HUES48 (cell line): ENCODE measurements around the gene HDAC4.

ENCODE experiments used
- H3K27ac ChIP-seq: one replicate; pipeline ENCODE4 v1.7.0; 2013; ENCODE audit warnings: low read depth, low read length, inconsistent platforms
- H3K27me3 ChIP-seq: 2 replicates; pipeline ENCODE4 v1.6.1; 2013; ENCODE audit warnings: mild to moderate bottlenecking, low read length; ENCODE audit not compliant: control insufficient read depth, insufficient read depth
- H3K36me3 ChIP-seq: 2 replicates; pipeline ENCODE4 v1.6.1; 2013; ENCODE audit warnings: low read length; ENCODE audit not compliant: control insufficient read depth, insufficient read depth
- H3K4me1 ChIP-seq: 2 replicates; pipeline ENCODE4 v1.6.1; 2013; ENCODE audit warnings: mild to moderate bottlenecking, low read length; ENCODE audit not compliant: control insufficient read depth, insufficient read depth
- H3K4me3 ChIP-seq: 2 replicates; pipeline ENCODE4 v1.5.1; 2013; ENCODE audit warnings: mild to moderate bottlenecking, low read depth, low read length
- H3K9ac ChIP-seq: 2 replicates; pipeline ENCODE4 v1.6.1; 2013; ENCODE audit warnings: mild to moderate bottlenecking, low read depth, low read length, moderate library complexity
- H3K9me3 ChIP-seq: 2 replicates; pipeline ENCODE4 v1.6.1; 2013; ENCODE audit warnings: low read length; ENCODE audit not compliant: control insufficient read depth, insufficient read depth

The HDAC4 gene

DNA sequence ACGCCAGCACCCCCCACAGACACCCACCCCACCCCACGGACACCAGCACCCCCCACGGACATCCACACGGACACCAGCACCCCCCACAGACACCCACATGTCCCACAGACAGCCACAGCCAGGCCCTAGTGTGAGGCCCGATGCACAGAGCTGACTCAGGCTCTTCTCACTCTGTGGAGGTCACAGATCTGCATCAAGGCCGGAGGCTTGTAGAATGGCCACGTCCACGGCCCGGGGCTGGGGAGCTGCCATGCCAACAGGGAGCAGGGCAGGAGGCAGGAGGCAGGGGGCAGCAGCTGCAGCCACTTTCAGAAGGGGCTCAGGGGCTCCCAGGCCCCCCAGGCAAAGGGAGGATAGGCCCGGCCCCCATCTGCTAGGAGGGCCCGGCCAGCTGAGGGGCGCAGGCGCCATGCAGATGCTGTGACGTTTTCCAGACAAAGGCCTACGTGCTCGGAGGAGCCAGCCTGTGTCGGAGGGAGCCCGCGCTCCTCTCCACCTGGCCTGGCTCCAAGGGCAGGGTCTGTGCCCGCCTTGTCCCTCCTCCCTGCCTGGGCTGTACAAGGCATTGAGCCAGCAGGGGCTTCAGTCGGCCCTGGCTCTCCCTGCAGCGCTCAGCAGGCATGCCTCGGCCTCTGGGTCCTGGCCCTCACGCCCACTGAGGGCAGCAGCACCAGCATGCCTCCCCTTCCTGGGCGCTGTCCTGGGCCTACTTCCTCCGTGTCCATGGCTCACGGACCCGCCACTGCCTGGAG lies 304.0 kb downstream of the HDAC4 start:
- no peaks in the 10 kb centered on the region for H3K27me3 ChIP-seq
- H3K36me3 ChIP-seq, result peaks cover 19% of the 10 kb centered on the region
- no peaks in the 10 kb centered on the region for H3K9me3 ChIP-seq
- H3K9ac ChIP-seq, result no peak overlapping the region
- H3K4me1 ChIP-seq, result no peaks in the 10 kb centered on the region
- no peak overlapping the region for H3K27ac ChIP-seq
- no peak overlapping the region for H3K4me3 ChIP-seq

DNA sequence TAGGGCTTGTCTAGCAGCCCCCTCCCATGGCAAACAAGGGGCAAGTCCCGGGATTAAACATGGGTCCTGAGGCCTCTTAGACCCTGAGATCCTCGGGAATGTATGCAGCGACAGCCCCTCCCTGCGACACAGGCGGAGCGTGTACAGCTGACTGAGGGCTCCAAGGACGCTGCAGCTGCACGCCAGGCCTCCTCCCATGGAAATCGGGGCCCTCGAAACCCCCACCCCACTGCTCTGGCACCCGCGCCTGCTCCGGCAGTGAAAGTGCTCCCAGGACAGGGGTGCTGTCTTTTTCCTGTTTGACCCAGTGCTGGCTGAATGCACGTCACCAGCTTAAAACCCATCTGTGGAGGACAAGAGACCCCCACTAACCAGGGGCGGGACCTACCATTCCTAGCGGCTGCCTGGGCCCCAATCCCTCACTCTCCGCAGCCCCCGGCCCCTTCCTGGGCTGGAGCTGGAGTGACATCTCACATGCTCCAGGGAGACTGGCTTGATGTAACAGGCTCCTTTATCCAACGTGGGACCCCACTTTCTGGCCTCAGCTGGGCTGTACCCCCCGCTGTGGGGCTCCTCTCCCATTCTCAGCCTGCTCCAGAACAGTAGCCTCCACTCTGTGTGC lies 305.2 kb downstream of the HDAC4 start:
- H3K27me3 ChIP-seq, result no peaks in the 10 kb centered on the region
- H3K9ac ChIP-seq, result no peak overlapping the region
- no peaks in the 10 kb centered on the region for H3K9me3 ChIP-seq
- no peak overlapping the region for H3K4me3 ChIP-seq
- H3K27ac ChIP-seq, result no peak overlapping the region
- no peaks in the 10 kb centered on the region for H3K4me1 ChIP-seq
- peaks cover 13% of the 10 kb centered on the region for H3K36me3 ChIP-seq

DNA sequence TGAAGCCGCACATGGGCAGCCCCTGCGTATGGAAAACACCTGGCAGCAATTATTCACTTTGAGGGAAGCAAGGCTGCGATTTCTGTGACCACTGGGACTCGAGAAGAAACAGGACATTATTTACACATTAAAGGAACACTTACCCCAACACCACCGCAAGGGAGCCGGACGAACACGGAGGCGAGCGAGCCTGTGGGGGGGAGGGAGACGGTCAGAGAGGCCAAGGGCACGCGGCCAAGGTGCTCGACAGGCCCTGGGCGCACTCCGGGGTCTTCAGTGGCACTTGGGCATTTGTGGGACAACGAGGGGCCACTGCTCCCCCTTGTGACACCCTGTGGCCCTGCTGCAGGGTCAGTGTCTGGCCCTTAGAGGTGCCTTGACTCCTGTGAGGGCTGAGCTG lies 306.0 kb downstream of the HDAC4 start:
- no peak overlapping the region for H3K4me3 ChIP-seq
- H3K9me3 ChIP-seq, result no peaks in the 10 kb centered on the region
- H3K27ac ChIP-seq, result no peak overlapping the region
- no peaks in the 10 kb centered on the region for H3K27me3 ChIP-seq
- no peaks in the 10 kb centered on the region for H3K4me1 ChIP-seq
- no peak overlapping the region for H3K9ac ChIP-seq
- peaks cover 6% of the 10 kb centered on the region for H3K36me3 ChIP-seq

DNA sequence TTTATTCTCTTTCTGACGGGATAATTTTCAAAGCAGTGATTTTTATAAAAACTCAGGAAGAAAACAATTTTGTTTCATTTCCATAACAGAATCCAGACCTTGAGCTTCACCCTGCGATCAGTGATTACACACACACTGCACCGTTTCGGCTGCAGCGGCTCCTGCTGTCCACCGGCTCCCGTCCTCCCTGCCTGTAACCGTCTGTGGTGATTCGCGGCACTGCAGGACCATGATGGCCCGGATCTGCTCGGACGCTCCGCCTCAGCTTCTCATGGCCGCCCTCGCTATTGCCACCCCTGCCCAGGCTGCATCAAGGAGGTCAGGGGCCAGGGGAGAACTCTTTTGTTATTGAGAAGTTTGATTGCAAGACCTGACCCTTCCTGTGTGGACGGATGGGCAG lies 306.9 kb downstream of the HDAC4 start:
- no peaks in the 10 kb centered on the region for H3K4me1 ChIP-seq
- no peaks in the 10 kb centered on the region for H3K27me3 ChIP-seq
- H3K4me3 ChIP-seq, result no peak overlapping the region
- H3K9ac ChIP-seq, result no peak overlapping the region
- H3K27ac ChIP-seq, result no peak overlapping the region
- H3K9me3 ChIP-seq, result no peaks in the 10 kb centered on the region
- H3K36me3 ChIP-seq, result peaks cover 4% of the 10 kb centered on the region

DNA sequence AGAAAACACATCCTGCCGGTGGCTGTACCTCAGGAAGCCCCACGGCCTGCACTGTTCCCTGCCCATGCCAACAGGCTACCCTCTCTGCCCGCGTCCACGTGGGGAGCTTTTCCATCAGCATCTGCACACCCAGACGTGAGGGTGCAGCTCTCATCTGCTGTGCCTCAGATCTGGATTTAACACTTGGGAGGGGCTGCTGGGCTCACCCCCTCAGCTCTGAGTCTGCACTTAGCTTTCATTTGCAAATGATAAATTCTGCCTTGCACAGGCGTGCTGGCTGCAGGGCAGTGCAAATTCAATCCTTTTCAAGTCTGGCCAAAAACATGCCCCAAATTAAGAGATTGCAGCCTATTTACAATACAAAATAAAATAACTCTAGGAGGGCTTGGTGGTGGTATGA lies 307.3 kb downstream of the HDAC4 start:
- peaks cover 4% of the 10 kb centered on the region for H3K36me3 ChIP-seq
- H3K27ac ChIP-seq, result no peak overlapping the region
- H3K27me3 ChIP-seq, result no peaks in the 10 kb centered on the region
- H3K9me3 ChIP-seq, result no peaks in the 10 kb centered on the region
- H3K4me1 ChIP-seq, result no peaks in the 10 kb centered on the region
- H3K9ac ChIP-seq, result no peak overlapping the region
- no peak overlapping the region for H3K4me3 ChIP-seq

DNA sequence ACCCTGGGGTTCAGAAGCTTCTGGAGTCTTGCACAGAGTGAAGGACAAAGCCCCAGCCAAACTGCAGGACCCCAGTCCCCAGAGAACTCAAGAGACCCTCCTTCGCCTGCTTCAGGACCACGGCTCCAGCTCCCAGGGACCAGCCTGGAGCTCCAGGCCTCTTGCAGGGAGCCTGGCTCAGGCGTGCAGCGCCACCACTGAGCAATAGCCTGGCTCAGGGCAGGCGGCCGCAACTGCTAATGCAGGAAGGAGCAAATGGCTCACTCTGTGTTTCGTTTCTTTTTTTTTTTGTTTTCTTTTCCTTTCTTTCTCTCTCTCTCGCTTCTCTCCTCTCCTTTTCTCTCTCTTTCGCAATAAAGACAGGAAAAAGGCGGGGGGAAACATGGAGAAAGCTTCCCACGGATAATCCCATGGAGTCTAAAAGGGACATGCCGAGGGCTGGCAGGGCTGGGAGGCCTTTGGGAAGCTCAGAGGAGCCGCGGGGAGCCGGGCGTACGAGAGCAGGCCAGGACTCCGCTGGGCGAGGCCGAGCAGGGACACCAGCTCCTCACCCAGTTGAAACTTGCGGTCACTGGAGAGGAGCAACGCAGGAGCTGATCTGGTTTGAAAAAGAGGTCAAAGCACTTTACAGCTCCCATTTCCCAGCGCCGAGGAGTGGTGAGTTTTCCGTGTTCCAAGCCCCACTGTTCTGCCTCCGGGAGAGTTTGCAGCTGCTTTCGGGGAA lies 308.1 kb downstream of the HDAC4 start:
- Histone ChIP-seq H3K4me1 (no peaks in the 10 kb centered on the region), H3K9ac (no peak overlapping the region), H3K27me3 (no peaks in the 10 kb centered on the region), H3K4me3 (no peak overlapping the region), H3K9me3 (no peaks in the 10 kb centered on the region), H3K27ac (no peak overlapping the region), H3K36me3 (peaks cover 2% of the 10 kb centered on the region; the same call in 1 of the 2 replicates)

DNA sequence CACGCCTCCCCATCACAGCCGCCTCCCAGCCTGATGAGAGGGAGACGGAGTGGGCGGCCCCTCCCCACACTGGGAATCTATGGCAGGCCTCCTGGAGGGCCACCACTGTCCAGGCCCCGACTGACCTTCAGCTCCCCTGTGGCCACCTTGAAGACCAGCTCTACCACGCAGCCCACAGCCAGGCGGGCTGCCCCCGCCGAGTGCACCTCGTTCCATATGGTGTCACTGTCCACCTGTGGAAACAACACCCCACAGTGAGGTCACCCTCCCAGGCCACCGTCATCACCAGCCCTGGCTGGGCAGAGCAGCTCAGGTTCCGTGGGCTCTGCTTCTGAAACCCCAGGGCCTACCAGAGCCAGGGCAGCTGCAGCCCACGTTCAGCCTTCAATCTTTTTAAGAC lies 310.9 kb downstream of the HDAC4 start:
- Histone ChIP-seq H3K9me3 (no peaks in the 10 kb centered on the region), H3K27me3 (no peaks in the 10 kb centered on the region), H3K27ac (no peak overlapping the region), H3K4me1 (no peaks in the 10 kb centered on the region), H3K36me3 (no peaks in the 10 kb centered on the region; the same call in 1 of the 2 replicates), H3K4me3 (no peak overlapping the region), H3K9ac (no peak overlapping the region)

DNA sequence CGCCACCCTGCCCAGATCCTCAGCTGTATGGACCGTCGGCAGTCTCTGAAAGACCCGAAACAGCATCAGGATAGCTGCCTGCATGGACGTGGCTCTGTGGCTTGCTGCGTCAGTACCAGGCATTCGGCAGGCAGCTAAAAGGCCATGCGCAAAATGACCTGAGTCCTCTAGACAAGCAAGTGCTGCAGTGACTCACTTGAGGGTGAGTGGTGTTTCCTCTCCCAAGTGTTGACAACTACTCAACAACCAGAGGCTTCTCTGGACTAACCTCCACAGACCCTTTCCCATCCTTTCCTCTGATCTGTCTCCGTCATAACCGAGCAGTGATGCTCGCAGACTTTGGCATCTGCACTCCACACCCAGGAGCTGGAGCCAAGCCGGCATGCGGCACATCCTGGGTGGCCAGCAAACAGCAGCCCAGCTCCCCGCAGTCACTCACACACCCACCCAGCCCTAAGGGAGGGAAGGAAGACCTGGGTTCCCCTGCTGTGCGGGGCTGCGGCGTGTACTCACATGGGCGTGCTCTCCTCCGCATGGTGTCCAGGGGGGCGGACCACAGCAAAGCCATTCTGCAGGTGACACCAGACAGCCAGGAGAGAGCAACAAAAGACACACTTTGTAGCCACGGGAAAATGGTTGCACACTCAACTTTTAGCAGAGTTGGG lies 313.6 kb downstream of the HDAC4 start:
- no peaks in the 10 kb centered on the region for H3K9me3 ChIP-seq
- no peak overlapping the region for H3K9ac ChIP-seq
- H3K27ac ChIP-seq, result no peak overlapping the region
- no peak overlapping the region for H3K4me3 ChIP-seq
- H3K36me3 ChIP-seq, result peaks cover 8% of the 10 kb centered on the region; the same call in 1 of the 2 replicates
- no peaks in the 10 kb centered on the region for H3K27me3 ChIP-seq
- no peaks in the 10 kb centered on the region for H3K4me1 ChIP-seq

DNA sequence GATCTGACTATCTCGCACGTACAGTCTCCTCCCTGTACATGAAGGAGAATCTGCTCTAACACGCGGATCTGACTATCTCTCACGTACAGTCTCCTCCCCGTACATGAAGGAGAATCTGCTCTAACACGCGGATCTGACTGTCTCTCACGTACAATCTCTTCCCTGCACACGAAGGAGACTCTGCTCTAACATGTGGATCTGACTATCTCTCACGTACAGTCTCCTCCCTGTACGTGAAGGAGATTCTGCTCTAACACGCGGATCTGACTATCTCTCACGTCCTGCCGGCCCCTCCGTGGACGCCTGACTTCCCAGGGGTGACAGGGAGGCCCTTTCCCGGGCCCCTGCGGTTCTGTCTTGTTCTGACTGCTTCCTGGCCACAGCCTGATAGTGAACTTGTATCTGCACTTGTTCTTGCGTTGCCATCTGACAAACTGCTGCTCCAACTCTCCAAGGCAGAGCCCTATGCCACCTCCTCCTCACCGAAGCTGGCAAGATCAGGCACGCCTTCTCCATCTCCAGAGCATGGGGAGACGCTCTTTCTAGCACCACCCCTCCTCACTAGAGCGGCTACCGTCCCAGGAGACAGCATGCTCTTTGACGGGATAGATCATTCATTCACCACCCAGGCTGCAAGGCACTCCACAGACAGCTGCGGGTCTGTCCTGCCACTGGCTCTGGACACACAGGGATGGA lies 314.3 kb downstream of the HDAC4 start:
- Histone ChIP-seq H3K9ac (no peak overlapping the region), H3K36me3 (peaks cover 8% of the 10 kb centered on the region; the same call in 1 of the 2 replicates), H3K4me3 (no peak overlapping the region), H3K27me3 (no peaks in the 10 kb centered on the region), H3K9me3 (no peaks in the 10 kb centered on the region), H3K4me1 (no peaks in the 10 kb centered on the region), H3K27ac (no peak overlapping the region)

DNA sequence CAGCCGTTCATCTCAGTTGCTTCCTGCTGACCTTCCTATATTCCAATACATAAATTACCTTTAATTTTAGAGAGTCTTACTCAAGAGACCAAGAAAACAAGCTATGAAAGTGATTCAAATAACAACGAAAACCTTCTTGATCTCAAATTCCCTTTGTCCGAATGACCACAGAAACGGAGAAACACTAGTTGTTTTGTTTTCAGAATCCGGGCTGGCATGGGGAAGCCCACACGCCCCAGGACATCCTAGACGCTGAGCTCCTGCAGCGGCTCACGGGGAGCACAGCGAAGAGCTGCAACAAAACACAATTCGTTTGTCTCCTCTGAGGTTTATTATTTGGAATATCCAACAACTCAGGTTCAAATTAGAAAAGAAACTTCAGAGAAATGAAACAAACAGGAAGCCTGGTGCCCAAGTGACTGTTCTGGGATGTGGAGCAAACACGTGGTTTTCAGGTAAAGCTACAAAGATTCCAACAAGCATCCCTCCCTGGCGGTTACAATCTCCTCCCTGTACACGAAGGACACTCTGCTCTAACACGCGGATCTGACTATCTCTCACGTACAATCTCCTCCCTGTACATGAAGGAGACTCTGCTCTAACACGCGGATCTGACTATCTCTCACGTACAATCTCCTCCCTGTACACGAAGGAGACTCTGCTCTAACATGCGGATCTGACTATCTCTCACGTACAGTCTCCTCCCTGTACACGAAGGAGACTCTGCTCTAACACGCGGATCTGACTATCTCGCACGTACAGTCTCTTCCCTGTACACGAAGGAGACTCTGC lies 315.4 kb downstream of the HDAC4 start:
- no peaks in the 10 kb centered on the region for H3K27me3 ChIP-seq
- no peak overlapping the region for H3K4me3 ChIP-seq
- H3K36me3 ChIP-seq, result peaks cover 12% of the 10 kb centered on the region; the same call in 1 of the 2 replicates
- no peaks in the 10 kb centered on the region for H3K4me1 ChIP-seq
- H3K9me3 ChIP-seq, result no peaks in the 10 kb centered on the region
- H3K27ac ChIP-seq, result no peak overlapping the region
- no peak overlapping the region for H3K9ac ChIP-seq
